SK-N-SH (cell line): ENCODE measurements around the gene TSHZ2. TPM values are rescaled to one million over a fixed set of nuclear protein-coding genes. Genes with fewer than 3 reads are reported as not detected.

ENCODE experiments used
- CTCF ChIA-PET: fragments of 300-600, 350-600 bp; formaldehyde crosslinking; extraction: SDS; loops from one replicate; lab custom pipeline; 2021; lab: Yijun Ruan, JAX
- POLR2A ChIA-PET: fragments of 350-600 bp; sonication (Branson Sonifier 250); formaldehyde crosslinking; extraction: SDS; loops from one replicate; lab custom pipeline; 2020; ENCODE audit warnings: antibody characterized with exemption, inconsistent platforms; lab: Yijun Ruan, JAX
- DNase-seq: peaks from one replicate; pipeline ENCODE4 v3.0.0; 2012
- H2AFZ ChIP-seq: fragments of 200-600 bp; sonication (generic); 2 replicates; pipeline ENCODE4 v1.8.1; 2016; ENCODE audit warnings: antibody characterized with exemption, mild to moderate bottlenecking, low read depth
- H3F3A ChIP-seq: fragments of 200-600 bp; sonication (generic); replicated peaks from 2 replicates; pipeline ENCODE3; 2016; ENCODE audit warnings: antibody characterized with exemption, mild to moderate bottlenecking; ENCODE audit not compliant: insufficient read depth
- H3K27ac ChIP-seq, 2 experiments: fragments of 200-500 bp in 1 of 2; fragments of 200-600 bp in 1 of 2; sonication (Bioruptor generic) in 1 of 2; sonication (generic), shearing (Covaris generic) in 1 of 2; 2 replicates each; pipeline versions ENCODE4 v1.5.1 to v1.6.1; 2014 to 2016; ENCODE audit warnings: low read depth in 2 of 2, inconsistent platforms in 1 of 2, low read length in 1 of 2, mild to moderate bottlenecking in 1 of 2, mixed read lengths in 1 of 2
- H3K27me3 ChIP-seq: fragments of 200-600 bp; sonication (generic), shearing (Covaris generic); 2 replicates; pipeline ENCODE4 v1.6.1; 2016; ENCODE audit warnings: mixed run types; ENCODE audit not compliant: insufficient read depth
- H3K36me3 ChIP-seq, 2 experiments: fragments of 200-500 bp in 1 of 2; fragments of 200-600 bp in 1 of 2; sonication (Bioruptor generic) in 1 of 2; sonication (generic) in 1 of 2; replicated peaks in 1 of 2; 2 replicates each; pipeline versions ENCODE3 to v1.5.1; 2014 to 2016; ENCODE audit warnings: low read length in 1 of 2, mild to moderate bottlenecking in 1 of 2; ENCODE audit not compliant: insufficient read depth in 2 of 2, control insufficient read depth in 1 of 2
- H3K4me1 ChIP-seq, 2 experiments: fragments of 200-500 bp in 1 of 2; fragments of 200-600 bp in 1 of 2; sonication (Bioruptor generic) in 1 of 2; sonication (generic), shearing (Covaris generic) in 1 of 2; 2 replicates each; pipeline versions ENCODE4 v1.5.1 to v1.6.1; 2014 to 2016; ENCODE audit warnings: low read depth in 1 of 2, low read length in 1 of 2, mixed run types in 1 of 2; ENCODE audit not compliant: insufficient read depth in 2 of 2, control insufficient read depth in 1 of 2
- H3K4me2 ChIP-seq: fragments of 200-600 bp; sonication (generic), shearing (Covaris generic); 2 replicates; pipeline ENCODE4 v1.6.1; 2017; ENCODE audit warnings: mixed run types
- H3K4me3 ChIP-seq, 2 experiments: fragments of 200-500 bp in 1 of 2; fragments of 200-600 bp in 1 of 2; sonication (Bioruptor generic) in 1 of 2; sonication (generic), shearing (Covaris generic) in 1 of 2; 2 replicates each; pipeline versions ENCODE4 v1.5.1 to v1.8.1; 2014 to 2016; ENCODE audit warnings: low read depth in 2 of 2, inconsistent platforms in 1 of 2, low read length in 1 of 2, mild to moderate bottlenecking in 1 of 2, mixed read lengths in 1 of 2, moderate library complexity in 1 of 2
- H3K79me2 ChIP-seq: fragments of 200-600 bp; sonication (generic); 2 replicates; pipeline ENCODE4 v1.8.1; 2017; ENCODE audit warnings: mild to moderate bottlenecking; ENCODE audit not compliant: insufficient read depth
- H3K9ac ChIP-seq: fragments of 200-600 bp; sonication (generic); 2 replicates; pipeline ENCODE4 v1.6.1; 2017; ENCODE audit warnings: mixed run types
- H3K9me2 ChIP-seq: fragments of 200-600 bp; sonication (generic); 2 replicates; pipeline ENCODE4 v1.6.1; 2017; ENCODE audit warnings: mixed run types
- H3K9me3 ChIP-seq: fragments of 200-600 bp; sonication (generic); 2 replicates; pipeline ENCODE4 v1.6.1; 2017; ENCODE audit warnings: mixed run types, mild to moderate bottlenecking, moderate library complexity
- H4K20me1 ChIP-seq: fragments of 200-600 bp; sonication (generic); 2 replicates; pipeline ENCODE4 v1.6.1; 2017; ENCODE audit warnings: mild to moderate bottlenecking, mixed run types; ENCODE audit not compliant: insufficient read depth
- CTCF ChIP-seq: fragments of 200-600 bp; sonication (generic); IDR thresholded peaks from 2 replicates; pipeline ENCODE4 v1.6.1; 2017; ENCODE audit warnings: antibody characterized with exemption, mild to moderate bottlenecking, moderate library complexity
- ELF1 ChIP-seq: IDR thresholded peaks from 2 replicates; pipeline ENCODE4 v1.4.0; 2012
- FOXJ3 ChIP-seq: sonication (generic); formaldehyde crosslinking; IDR thresholded peaks from 2 replicates; pipeline ENCODE4 v1.5.1; 2020; ENCODE audit warnings: mild to moderate bottlenecking, missing genetic modification reagents
- GATA2 ChIP-seq: sonication (generic); formaldehyde crosslinking; IDR thresholded peaks from 2 replicates; pipeline ENCODE4 v1.5.0; 2020; ENCODE audit warnings: mild to moderate bottlenecking, missing genetic modification reagents
- IRF3 ChIP-seq: fragments of 150-350 bp; IDR thresholded peaks from 2 replicates; pipeline ENCODE4 v1.6.1; 2016; ENCODE audit warnings: mild to moderate bottlenecking, low read depth, low read length
- MEF2A ChIP-seq: IDR thresholded peaks from 2 replicates; pipeline ENCODE4 v1.4.0; 2012; ENCODE audit warnings: low read depth, borderline replicate concordance
- MXI1 ChIP-seq: IDR thresholded peaks from 2 replicates; pipeline ENCODE4 v1.6.1; 2012; ENCODE audit warnings: mild to moderate bottlenecking, low read depth, low read length, improper control_type of control experiment
- NFIC ChIP-seq: IDR thresholded peaks from 2 replicates; pipeline ENCODE4 v1.4.0; 2012; ENCODE audit warnings: borderline replicate concordance
- PBX3 ChIP-seq: IDR thresholded peaks from 2 replicates; pipeline ENCODE4; 2012
- RCOR1 ChIP-seq: fragments of 150-350 bp; IDR thresholded peaks from 2 replicates; pipeline ENCODE4 v1.6.1; 2017; ENCODE audit warnings: antibody characterized with exemption, low read length
- TAF1 ChIP-seq: IDR thresholded peaks from 2 replicates; pipeline ENCODE4 v1.6.1; 2012; ENCODE audit warnings: low read depth, mild to moderate bottlenecking, low read length, moderate library complexity, borderline replicate concordance
- USF1 ChIP-seq: IDR thresholded peaks from 2 replicates; pipeline ENCODE4 v1.4.0; 2012; ENCODE audit warnings: low read depth, borderline replicate concordance
- USF2 ChIP-seq: fragments of 150-350 bp; IDR thresholded peaks from 2 replicates; pipeline ENCODE4 v1.6.1; 2017; ENCODE audit warnings: antibody characterized with exemption, low read length, low read depth, borderline replicate concordance
- ZBTB33 ChIP-seq: IDR thresholded peaks from 2 replicates; pipeline ENCODE4 v1.4.0; 2012; ENCODE audit warnings: low read depth, borderline replicate concordance
- WGBS: methylation state at CpG from one replicate; pipeline ENCODE4 v1.1.6; 2017; ENCODE audit warnings: low lambda C conversion rate; 5-methylcytosine and 5-hydroxymethylcytosine counted together
- polyA plus RNA-seq, 3 experiments: library from polyadenylated mRNA; depleted of rRNA; stranded (reverse); fragments of >200 nt; gene quantifications; 2 replicates each; pipeline ENCODE4 v1.2.3, GENCODE V29; 2012

Gene TSHZ2
- polyA plus RNA-seq, 1 of the 3 experiments (the other 2 are of a cell fraction), result 0.13 TPM

GRCh38 chr20:53179749-53180148 lies 207.6 kb downstream of the TSHZ2 start (continued):
- no peak for TF ChIP-seq CTCF
- TF ChIP-seq USF2, result no peak
- TF ChIP-seq IRF3, result no peak
- no peak for TF ChIP-seq ELF1
- TF ChIP-seq, all 33 proteins: peak for 0

GRCh38 chr20:53180928-53181362 lies 208.8 kb downstream of the TSHZ2 start:
- ChIA-PET CTCF (interaction anchor here (0.7 kb wide), 1 partner anchor 74 kb away, joined by 3 read pairs; no protein-coding TSS in a partner anchor), POLR2A (no interaction called here)
- 71% methylated on average over 4 of the region's 4 CpGs for WGBS
- Histone ChIP-seq H3K9me2 (no peaks in the 10 kb centered on the region), H4K20me1 (no peaks in the 10 kb centered on the region), H3K79me2 (no peaks in the 10 kb centered on the region), H2AFZ (no peak overlapping the region), H3K9me3 (no peaks in the 10 kb centered on the region), H3K4me2 (no peak overlapping the region), H3K36me3 (no peaks in the 10 kb centered on the region), H3K9ac (no peak overlapping the region), H3K4me1 (no peaks in the 10 kb centered on the region), H3F3A (no peaks in the 10 kb centered on the region), H3K27ac (no peak overlapping the region), H3K4me3 (no peak overlapping the region), H3K27me3 (no peaks in the 10 kb centered on the region)
- DNase-seq, result no peak
- TF ChIP-seq TAF1, result no peak
- no peak for TF ChIP-seq ZBTB33
- no peak for TF ChIP-seq NFIC
- TF ChIP-seq MXI1, result no peak
- no peak for TF ChIP-seq FOXJ3 (CRISPR knock-in tag)
- no peak for TF ChIP-seq USF1
- TF ChIP-seq GATA2 (CRISPR knock-in tag), result no peak
- no peak for TF ChIP-seq PBX3
- no peak for TF ChIP-seq IRF3
- no peak for TF ChIP-seq ELF1
- no peak for TF ChIP-seq RCOR1
- TF ChIP-seq MEF2A, result no peak
